HL-60 (cell line): ENCODE measurements around the gene UGDH.
"Not testable (repeated sequence)": the region's sequence is repeated elsewhere in the genome, so short reads cannot be mapped to it uniquely, and the experiment has no call there.

Source experiments
- DNase-seq, 2 experiments: peaks; one replicate each; pipeline ENCODE4 v3.0.0-alpha.2; 2010 to 2020; ENCODE audit warnings: low read depth in 1 of 2, low spot score in 1 of 2
- H3K27ac ChIP-seq: fragments of 250-450 bp; sonication (Bioruptor Pico); replicated peaks from 2 replicates; pipeline ENCODE4 v1.5.1; 2020; ENCODE audit warnings: mild to moderate bottlenecking, moderate library complexity
- H3K27me3 ChIP-seq: fragments of 250-450 bp; sonication (Bioruptor Pico); 2 replicates; pipeline ENCODE4 v1.5.1; 2021; ENCODE audit warnings: mild to moderate bottlenecking, moderate library complexity; ENCODE audit not compliant: insufficient read depth, poor library complexity, severe bottlenecking
- H3K4me3 ChIP-seq: replicated peaks from 2 replicates; pipeline ENCODE4 v1.5.1; 2011; ENCODE audit warnings: mild to moderate bottlenecking, control low read depth, low read length; ENCODE audit not compliant: insufficient read depth
- GABPA ChIP-seq: IDR thresholded peaks from 2 replicates; pipeline ENCODE4 v1.6.1; 2012; ENCODE audit warnings: low read depth
- POLR2AphosphoS5 ChIP-seq: IDR thresholded peaks from 2 replicates; pipeline ENCODE4 v1.6.1; 2012; ENCODE audit warnings: low read depth
- SPI1 ChIP-seq: IDR thresholded peaks from 2 replicates; pipeline ENCODE4 v1.6.1; 2012; ENCODE audit warnings: low read depth, mild to moderate bottlenecking, borderline replicate concordance
- TF ChIP-seq, protein P1 (sequence below): IDR thresholded peaks from 2 replicates; pipeline ENCODE4 v1.6.1; 2012; ENCODE audit warnings: low read depth; ENCODE audit not compliant: insufficient replicate concordance
- TF ChIP-seq, protein P2 (sequence below): IDR thresholded peaks from one replicate; pipeline ENCODE4 v1.5.1; 2011; ENCODE audit warnings: low read length, control low read depth, inconsistent platforms; ENCODE audit not compliant: insufficient read depth

Gene UGDH

DNA sequence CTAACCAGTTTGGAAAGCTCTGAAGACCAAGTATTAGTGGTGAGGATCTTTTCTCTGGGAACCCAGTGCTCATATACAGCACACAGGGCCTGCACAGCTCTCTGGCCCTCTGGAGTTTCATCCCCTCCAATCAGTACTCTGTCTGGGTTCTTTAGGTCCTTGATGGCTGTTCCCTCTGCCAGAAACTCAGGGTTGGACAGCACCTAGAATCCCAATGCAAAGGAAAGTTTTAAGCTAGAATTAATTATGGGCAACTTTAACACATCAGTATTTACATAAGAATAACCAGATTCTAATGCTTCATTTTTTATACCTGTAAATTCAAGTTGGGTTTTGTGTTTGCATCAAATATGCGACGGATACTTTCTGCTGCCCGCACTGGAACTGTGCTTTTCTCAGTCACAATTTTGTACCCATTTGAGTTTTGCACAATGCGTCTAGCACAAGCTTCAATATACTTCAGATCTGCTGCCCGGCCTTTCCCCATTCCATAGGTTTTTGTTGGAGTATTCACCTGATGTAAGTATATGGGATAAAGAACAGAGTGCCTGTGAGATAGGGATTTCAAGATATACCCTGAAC lies 16.8 kb downstream of the UGDH start:
- no peak overlapping the region for H3K4me3 ChIP-seq
- no peaks in the 10 kb centered on the region for H3K27me3 ChIP-seq
- DNase-seq: no peak
- TF ChIP-seq GABPA (no peak), POLR2AphosphoS5 (no peak), SPI1 (no peak)
- TF ChIP-seq, protein P1, sequence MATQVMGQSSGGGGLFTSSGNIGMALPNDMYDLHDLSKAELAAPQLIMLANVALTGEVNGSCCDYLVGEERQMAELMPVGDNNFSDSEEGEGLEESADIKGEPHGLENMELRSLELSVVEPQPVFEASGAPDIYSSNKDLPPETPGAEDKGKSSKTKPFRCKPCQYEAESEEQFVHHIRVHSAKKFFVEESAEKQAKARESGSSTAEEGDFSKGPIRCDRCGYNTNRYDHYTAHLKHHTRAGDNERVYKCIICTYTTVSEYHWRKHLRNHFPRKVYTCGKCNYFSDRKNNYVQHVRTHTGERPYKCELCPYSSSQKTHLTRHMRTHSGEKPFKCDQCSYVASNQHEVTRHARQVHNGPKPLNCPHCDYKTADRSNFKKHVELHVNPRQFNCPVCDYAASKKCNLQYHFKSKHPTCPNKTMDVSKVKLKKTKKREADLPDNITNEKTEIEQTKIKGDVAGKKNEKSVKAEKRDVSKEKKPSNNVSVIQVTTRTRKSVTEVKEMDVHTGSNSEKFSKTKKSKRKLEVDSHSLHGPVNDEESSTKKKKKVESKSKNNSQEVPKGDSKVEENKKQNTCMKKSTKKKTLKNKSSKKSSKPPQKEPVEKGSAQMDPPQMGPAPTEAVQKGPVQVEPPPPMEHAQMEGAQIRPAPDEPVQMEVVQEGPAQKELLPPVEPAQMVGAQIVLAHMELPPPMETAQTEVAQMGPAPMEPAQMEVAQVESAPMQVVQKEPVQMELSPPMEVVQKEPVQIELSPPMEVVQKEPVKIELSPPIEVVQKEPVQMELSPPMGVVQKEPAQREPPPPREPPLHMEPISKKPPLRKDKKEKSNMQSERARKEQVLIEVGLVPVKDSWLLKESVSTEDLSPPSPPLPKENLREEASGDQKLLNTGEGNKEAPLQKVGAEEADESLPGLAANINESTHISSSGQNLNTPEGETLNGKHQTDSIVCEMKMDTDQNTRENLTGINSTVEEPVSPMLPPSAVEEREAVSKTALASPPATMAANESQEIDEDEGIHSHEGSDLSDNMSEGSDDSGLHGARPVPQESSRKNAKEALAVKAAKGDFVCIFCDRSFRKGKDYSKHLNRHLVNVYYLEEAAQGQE: no peak
- TF ChIP-seq, protein P2, sequence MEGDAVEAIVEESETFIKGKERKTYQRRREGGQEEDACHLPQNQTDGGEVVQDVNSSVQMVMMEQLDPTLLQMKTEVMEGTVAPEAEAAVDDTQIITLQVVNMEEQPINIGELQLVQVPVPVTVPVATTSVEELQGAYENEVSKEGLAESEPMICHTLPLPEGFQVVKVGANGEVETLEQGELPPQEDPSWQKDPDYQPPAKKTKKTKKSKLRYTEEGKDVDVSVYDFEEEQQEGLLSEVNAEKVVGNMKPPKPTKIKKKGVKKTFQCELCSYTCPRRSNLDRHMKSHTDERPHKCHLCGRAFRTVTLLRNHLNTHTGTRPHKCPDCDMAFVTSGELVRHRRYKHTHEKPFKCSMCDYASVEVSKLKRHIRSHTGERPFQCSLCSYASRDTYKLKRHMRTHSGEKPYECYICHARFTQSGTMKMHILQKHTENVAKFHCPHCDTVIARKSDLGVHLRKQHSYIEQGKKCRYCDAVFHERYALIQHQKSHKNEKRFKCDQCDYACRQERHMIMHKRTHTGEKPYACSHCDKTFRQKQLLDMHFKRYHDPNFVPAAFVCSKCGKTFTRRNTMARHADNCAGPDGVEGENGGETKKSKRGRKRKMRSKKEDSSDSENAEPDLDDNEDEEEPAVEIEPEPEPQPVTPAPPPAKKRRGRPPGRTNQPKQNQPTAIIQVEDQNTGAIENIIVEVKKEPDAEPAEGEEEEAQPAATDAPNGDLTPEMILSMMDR: no peak
- H3K27ac ChIP-seq: no peak overlapping the region

DNA sequence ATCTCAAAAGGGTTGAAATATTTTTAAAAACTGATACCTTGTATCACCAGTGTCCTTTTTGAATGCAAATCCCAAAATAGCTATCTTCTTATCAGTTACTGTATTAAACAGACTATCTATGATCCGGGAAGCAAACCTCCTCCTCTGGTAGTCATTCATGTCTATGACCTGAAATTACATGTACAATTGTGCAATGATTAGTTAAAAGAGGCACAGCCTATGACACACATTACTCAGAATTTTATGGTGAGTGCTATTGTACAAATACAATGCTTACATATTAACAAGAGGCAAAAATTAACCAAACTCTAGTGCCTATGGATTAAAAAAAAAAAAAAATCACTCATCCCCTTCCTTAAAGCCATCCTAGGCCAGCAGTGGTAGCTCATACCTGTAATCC lies 21.7 kb downstream of the UGDH start:
- no peaks in the 10 kb centered on the region for H3K27me3 ChIP-seq
- no peak overlapping the region for H3K4me3 ChIP-seq
- TF ChIP-seq, protein P1: no peak
- no peak for DNase-seq
- no peak overlapping the region for H3K27ac ChIP-seq

DNA sequence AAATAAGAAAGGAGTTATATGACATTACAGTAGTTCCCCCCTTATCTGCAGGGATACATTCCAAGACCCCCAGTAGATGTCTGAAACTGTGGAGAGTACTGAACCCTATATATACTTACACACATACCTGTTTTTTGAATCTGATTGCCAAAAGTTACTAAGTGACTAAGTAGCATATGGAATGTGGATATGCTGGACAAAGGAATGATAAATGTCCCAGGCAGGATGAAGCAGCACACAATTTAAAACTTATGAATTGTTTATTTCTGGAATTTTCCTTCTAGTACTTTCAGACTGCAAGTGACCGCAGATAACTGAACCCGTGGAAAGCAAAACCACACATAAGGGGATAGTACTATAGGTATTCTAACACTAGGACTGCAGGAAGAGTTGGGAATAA lies 22.7 kb downstream of the UGDH start:
- no peak overlapping the region for H3K27ac ChIP-seq
- no peak for DNase-seq
- H3K4me3 ChIP-seq: no peak overlapping the region
- TF ChIP-seq, protein P2: no peak
- TF ChIP-seq, protein P1: no peak
- TF ChIP-seq SPI1 (no peak), GABPA (no peak), POLR2AphosphoS5 (no peak)
- H3K27me3 ChIP-seq: no peaks in the 10 kb centered on the region

DNA sequence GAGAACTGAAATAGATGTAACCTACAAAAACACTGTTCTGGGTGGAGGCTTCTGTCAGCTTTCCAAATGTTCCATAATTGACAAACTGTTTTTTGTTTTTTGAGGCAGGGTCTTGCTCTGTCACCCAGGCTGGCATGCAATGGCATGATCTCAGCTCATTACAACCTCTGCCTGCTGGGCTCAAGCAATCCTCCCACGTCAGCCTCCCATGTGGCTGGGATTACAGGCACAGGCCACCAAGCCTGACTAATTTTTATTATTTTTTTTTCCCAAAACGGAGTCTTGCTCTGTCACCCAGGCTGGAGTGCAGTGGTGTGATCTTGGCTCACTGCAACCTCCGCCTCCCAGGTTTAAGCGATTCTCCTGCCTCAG lies 24.6 kb downstream of the UGDH start:
- not testable (repeated sequence) for H3K27me3 ChIP-seq, H3K27ac ChIP-seq, DNase-seq, H3K4me3 ChIP-seq
